Measurements from ENCODE around the gene S100A16.
"Not testable (repeated sequence)": the region's sequence is repeated elsewhere in the genome, so short reads cannot be mapped to it uniquely, and the experiment has no call there.

S100A16 gene

DNA sequence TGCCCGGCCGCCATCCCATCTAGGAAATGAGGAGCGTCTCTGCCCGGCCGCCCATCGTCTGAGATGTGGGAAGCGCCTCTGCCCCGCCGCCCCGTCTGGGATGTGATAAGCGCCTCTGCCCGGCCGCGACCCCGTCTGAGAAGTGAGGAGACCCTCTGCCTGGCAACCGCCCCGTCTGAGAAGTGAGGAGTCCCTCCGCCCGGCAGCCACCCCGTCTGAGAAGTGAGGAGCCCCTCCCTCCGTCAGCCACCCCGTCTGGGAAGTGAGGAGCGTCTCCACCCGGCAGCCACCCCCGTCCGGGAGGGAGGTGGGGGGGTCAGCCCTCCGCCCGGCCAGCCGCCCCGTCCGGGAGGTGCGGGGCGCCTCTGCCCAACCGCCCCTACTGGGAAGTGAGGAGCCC lies 30.1 kb downstream of the S100A16 start:
- DNase-seq = not testable (repeated sequence)

DNA sequence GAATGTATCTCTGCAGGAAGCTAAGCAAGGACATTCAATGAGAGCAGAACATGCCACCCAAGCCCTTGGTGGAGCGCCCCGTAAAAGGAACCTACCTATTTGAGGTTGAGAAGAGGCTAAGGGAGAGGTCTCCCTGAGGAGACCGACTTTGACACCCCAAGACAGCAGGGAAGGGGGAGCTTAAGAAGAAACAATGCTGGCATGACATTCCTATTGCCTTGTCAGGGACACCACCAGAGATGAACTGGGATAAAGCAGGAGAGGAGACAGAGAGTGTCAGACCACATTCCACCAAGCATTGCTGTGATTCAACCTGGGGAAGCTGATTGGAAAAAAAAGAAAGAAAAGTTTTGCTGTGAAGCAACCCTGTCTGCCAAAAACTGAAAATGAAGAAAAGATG lies 34.0 kb downstream of the S100A16 start:
- DNase-seq = no peak

DNA sequence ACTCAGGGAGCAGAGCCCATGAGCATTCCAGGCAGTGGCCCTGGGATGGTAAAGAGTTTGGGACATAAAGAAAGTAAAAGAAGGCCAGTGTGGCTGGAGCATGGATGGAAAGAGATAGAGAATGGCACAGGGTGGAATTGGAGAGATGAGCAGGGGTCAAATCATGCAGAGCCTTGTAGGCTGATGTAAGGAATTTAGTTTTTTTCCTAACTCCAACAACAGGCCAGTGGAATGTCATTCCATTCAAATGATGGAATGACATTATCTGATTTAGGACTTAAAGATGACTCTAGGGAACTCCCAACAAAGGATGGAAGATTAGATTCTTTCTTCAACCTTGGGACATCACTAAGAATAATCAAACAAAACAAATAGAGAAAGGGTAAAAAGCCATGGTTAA lies 34.4 kb downstream of the S100A16 start:
- DNase-seq = no peak

DNA sequence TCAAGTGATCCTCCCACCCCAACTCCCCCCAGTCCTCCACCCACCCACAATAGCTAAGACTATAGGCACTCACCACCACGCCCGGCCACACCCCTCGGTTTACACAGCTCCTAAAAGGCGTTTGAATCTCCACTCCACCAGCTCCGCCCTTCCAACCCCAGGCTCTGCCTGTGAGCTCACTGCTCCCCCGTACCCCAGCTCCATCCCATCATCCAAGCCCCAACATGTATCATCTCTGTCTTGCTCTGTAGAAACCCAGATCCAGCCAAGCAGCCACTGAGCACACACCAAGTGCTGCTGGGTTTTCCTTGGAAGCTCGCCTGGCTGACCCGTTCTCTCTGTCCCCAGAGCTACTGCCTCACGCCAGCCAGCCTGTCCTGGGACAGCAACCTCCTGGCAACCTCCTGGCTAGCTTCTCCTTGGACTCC lies 35.3 kb downstream of the S100A16 start:
- no peak for DNase-seq

DNA sequence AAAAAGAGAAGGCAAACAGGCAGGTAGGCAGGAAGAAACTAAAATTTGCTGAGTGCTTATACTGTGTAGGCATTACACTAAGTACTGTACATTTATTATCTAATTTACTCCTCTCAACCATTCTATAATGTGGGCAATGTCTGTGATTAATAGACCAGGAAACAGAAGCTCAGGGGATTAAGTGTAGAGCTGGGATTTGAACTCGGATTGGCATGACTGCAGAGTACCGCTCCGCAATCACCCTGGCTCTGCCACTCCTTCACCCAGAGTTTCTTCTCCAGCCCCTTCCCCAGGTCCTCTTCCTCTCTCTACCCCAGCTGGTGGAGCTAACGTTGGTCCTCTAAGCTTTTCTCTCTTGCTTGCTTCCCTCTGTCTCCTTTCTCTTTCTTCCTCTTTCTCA lies 35.8 kb downstream of the S100A16 start:
- DNase-seq = peak in 1 of 2 experiments; percentile 9

DNA sequence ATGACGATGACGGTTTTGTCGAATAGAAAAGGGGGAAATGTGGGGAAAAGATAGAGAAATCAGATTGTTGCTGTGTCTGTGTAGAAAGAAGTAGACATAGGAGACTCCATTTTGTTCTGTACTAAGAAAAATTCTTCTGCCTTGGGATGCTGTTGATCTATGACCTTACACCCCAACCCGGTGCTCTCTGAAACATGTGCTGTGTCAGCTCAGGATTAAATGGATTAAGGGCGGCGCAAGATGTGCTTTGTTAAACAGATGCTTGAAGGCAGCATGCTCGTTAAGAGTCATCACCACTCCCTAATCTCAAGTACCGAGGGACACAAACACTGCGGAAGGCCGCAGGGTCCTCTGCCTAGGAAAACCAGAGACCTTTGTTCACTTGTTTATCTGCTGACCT lies 37.4 kb downstream of the S100A16 start:
- peak; percentile 51 to 85 for DNase-seq

DNA sequence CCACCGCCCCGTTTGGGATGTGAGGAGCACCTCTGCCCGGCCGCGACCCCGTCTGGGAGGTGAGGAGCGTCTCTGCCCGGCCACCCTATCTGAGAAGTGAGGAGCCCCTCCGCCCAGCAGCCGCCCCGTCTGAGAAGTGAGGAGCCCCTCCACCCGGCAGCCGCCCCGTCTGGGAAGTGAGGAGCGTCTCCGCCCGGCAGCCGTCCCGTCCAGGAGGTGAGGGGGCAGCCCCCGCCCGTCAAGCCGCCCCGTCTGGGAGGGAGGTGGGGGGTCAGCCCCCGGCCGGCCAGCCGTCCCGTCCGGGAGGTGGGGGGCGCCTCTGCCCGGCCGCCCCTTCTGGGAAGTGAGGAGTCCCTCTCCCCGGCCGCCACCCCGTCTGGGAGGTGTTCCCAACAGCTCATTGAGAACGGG lies 37.9 kb downstream of the S100A16 start:
- DNase-seq = not testable (repeated sequence)

DNA sequence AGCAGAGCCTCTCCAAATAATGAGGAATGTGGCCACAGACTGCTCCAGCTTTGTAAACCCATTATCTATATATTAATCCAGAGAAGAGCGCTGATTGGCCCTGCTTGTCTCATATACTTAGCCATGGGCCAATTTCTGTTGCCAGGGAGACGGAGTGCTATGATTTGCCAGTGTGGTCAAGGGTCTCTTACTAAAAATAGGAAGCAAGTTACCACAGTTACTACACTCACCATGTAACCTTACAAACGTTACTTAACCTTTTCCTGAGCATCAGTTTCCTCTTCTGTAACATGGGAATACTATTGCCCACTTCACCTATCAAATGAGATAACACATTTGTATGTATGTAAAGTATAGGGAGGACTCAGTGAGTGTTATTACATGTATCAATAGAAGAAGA lies 39.6 kb downstream of the S100A16 start:
- peak in 1 of 2 experiments; percentile 67 for DNase-seq

DNA sequence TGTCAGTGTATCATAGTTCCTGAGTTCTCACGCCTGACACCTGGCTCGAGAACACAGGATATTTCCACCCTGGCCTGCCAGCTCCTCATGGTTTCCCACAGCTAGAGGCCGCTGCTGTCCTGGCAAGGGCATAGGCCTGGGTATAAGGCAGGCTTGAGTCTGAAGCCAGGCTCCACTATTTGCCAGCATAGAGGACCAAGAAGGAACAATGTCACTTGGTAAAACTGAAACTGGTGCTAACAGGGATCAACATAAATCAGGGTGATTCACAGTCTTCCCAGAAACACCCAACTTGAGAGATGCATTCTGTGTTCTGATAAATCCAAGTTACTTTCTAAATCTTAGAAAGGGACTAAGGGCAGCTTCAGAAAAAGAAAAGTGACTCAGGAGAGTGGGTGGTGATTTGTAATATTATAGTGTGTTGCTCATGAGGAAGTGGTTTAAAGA lies 40.3 kb downstream of the S100A16 start:
- DNase-seq = peak; percentile 59 to 81

DNA sequence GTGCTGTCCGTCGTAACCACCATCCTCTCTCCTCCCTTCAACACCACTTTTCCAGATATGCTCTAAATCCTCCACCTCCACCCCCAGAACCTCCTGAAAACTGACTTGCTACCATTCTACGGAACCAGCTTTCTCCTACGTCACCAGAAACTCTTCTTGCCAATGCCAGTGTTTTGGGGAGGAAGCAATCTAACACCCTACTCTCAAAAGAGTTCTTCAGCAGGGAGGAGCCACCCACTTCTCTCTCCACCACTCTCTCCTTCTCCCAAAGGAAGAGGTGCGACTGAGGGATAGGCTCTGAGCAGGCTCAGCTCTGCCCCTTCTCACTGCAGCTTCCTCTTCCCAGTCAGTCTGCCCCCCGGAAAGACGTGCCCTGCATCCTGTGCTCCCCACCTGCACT lies 41.2 kb downstream of the S100A16 start:
- no peak for DNase-seq

DNA sequence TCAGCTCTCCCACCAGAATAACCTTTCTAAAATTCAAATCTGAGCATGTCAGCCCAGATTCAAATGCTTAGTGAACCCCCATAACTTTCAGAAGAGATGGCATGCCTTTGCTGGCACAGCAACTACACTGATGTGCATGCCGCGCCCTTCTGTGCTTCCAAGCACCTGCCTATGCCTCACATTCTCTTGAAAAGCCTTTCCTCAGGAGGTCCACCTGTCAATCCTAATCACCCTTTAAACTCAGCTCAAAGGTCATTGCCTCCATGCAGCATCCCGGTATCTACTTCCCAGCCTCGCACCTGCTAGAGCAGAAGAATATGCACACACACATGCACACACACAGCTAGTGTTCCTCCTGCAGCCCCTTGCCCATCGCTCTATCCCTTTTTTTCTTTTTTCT lies 42.1 kb downstream of the S100A16 start:
- DNase-seq = no peak

DNA sequence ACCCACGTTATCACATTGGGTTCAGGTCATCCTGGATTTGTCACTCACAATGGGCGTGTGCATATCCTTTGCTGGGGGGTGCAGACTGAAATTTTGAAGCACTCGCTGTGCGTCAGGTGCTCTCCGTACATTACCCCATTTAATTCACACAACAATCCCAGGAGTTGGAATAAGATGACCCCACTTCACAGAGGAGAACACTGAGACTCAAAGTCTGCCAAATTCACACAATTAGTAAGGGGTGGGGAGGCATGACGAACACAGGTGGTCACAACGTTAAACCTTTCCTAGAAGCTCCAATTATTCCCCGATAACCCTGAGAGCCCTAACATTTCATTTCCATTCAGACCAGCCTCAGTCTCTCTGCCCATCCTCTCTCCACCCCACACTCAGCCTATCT lies 43.5 kb downstream of the S100A16 start:
- DNase-seq = no peak

DNA sequence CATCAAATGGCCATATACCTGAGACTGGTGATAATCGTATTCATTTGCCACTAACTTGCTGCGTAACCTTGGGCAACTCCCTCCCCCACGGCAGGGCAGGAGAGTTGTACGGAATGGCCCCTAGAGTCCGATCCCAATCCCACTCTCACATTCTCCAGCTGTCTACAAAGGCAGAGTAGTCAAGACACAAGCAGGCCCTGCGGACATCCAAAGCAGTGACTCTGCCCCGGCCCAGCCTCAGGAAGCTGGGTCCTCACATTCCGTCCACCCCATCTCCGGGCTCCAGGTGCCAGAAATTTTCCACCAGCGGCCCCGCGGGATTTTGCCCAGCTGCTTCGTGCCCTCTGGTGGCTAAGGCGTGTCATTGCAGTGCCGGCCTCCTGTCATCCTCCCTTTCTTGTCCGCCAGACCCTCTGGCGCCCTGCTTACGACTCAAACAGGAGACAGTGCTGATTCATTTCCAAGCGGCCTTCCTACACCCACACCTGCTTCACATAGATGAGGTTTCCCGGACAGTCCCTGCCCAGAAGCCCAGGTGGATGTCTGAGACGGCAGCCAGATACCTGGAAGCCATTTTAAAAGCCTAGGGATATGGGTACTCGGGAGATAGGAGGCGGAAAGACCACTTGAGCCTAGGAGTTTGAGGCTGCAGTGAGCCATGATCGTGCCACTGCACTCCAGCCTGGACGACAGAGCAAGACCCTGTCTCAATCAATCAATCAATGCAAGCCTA lies 44.4 kb downstream of the S100A16 start:
- DNase-seq = peak; percentile 69 to 84

DNA sequence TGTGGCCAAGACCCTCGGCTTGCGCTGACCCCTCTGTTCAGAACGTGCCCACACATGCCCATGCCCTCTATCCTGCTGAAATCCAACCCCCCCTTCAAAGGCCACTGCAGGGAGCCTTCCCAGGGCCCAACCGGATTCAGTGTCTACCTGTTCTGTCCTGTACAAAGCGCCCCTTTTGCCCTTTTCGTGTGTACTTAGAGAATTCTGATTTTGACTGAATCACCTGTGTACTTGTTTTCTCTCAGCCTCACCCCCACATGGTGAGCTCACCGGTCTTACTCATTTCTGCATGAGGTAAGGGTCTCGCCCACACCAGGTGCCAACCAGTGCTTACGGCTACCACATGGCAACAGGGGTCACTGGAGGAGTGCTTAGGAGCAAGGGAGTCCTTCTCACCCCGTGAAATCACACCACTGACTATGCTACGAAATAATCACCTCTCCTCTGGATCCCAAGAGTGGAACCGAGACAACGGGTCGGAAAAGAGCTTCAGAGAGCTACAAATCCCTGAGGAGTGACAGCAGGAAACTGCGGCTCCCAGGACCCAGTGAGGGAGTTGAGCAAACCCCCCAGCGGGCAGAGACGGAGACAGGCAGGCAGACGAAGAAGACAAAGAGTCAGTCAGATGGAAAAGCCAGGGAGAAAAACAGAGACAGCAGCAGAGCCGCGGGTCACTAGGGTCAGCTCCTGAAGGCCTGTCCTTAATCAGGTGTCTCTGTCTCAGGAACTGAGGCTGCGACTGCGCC lies 45.1 kb downstream of the S100A16 start:
- DNase-seq = peak; percentile 27 to 39

DNA sequence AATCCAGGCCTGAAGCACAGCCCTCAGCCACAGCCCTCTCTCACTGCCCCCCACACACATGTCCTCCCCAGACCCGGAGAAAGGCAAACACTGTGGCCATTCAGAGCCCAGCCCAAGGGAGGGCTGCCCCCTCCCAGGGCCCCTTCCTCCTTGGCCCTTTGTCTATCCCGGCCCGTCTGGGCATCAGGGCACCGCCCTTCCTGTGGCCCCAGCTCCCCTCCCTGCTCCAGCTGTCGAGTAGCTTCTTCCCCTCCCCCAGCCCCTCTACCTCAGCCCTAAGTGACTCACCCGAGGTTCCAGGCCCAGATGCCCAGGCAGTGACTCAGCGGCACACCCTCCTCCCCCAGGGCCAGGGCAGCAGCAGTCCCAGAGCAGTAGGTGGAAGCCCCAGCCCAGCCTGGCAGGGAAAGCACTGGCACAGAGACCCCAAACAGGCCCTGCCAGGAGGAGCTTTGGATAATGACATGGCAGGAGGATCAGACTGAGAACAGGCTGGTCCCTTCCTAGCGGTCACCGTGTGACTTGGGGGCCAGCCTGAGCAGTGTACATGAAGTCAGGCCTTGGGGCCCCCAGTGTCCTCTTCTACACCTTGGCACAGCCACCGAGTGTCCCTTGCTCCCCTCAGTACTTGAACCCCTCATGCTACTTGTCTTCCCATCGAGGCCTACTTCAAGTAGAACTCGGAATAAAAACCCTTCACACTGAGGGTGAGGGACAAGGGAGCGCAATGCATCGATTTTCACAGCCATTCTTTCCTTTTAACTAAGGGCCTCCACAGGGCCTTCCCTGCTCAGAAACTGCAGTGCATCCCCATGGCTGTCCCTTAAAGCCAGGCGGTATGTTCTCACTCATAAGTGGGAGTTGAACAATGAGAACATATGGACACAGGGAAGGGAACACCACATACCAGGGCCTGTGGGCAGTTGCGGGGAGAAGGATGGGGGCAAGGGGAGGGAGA lies 46.2 kb downstream of the S100A16 start:
- DNase-seq = peak; percentile 92 to 95

DNA sequence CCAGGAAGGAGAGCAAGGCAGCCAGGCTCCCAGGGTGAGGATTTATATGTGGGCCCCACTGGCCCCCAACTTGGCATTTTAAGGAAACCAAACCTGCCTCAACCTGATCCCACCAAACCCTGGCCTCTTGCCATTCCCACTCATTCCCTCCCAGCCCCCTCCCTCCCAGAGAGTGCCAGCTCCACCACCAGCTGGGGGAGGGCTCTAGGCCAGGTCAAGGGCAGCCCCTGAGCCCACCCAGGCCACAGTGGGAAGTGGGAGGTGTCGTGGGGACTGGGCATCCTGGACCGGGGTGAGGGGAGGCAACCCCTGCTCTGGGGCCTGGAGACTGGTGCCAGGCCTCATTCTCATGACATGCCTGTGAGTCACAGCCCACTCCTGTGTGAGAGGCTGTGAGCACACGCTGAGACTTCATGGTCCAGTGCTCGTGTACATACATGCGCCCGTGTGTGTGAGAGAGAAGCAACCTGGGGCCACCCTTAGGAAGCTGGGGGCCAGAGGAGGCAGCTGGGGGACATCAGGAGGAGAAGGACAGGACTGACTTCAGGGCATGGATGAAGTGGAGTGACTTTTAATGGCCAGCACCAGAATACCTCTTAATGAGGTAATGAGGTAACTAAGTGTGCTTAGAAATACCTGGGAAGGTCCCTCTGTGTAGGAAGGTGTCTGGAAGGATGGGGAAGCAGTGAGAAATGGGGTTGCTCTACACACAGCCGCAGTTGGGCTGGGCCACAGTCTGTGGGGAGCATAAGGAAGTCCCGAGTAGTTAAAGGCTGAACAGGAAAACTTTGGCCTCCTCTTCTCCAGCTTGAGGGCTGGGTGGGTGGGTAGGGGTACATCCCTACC lies 47.2 kb downstream of the S100A16 start, which contains the start of gene S100A2:
Gene S100A2 (minus strand): TSS at position 316 of the 846 bp plus-strand sequence. CDS start 1,967 bp downstream, outside the sequence.
- DNase-seq = peak; percentile 4 to 54

DNA sequence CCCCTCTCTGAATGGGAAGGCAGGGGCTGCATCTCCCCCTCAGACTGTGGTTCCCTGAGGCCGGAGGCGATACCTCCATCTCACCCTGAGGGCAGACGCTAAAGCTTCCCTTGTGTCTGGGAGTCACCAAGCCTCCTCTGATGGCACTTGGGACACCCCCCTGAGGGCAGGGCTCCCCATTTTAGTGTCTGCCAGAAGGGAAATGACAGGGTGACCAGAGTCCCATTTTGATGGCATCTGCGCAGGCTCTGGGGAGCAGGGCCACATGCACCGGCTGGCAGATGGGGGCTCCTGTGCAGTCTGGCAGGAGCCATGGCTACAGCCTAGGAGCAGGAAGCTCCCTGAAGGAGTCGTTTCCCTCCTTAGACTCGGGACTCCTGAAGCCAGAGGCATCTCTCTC lies 48.9 kb downstream of the S100A16 start:
- DNase-seq = no peak

DNA sequence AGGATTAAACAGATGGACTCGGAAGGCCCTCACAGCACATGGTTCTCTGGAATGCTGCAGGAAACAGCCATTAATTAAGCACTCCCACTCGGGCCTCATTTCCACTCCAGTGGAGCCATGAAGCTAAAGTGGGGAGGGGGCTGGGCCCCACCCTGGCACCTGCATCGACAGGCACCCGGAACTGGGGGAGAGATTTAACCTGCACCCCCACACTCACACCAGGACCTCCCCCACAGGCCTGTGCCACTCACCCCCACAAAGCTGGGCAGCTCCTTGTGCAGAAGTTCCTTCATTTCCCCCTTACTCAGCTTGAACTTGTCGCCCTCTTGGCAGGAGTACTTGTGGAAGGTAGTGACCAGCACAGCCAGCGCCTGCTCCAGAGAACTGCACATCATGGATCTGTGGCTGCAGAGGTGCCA lies 49.4 kb downstream of the S100A16 start:
- DNase-seq = peak in 1 of 2 experiments; percentile 42

DNA sequence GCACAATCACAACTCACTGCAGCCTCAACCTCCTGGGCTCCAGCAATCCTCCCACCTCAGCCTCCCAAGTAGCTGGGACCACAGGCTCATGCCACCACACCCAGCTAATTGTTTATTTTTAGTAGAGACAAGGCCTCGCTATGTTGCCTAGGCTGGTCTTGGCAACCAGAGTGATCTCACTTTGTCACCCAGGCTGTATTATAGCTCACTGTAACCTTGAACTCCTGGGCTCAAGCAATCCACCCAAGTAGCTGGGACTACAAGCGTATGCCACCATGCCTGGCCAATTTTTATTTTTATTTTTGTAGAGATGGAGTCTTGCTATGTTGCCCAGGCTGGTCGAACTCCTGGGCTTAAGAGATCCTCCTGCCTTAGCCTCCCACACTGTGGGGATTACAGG lies 50.9 kb downstream of the S100A16 start:
- not testable (repeated sequence) for DNase-seq

DNA sequence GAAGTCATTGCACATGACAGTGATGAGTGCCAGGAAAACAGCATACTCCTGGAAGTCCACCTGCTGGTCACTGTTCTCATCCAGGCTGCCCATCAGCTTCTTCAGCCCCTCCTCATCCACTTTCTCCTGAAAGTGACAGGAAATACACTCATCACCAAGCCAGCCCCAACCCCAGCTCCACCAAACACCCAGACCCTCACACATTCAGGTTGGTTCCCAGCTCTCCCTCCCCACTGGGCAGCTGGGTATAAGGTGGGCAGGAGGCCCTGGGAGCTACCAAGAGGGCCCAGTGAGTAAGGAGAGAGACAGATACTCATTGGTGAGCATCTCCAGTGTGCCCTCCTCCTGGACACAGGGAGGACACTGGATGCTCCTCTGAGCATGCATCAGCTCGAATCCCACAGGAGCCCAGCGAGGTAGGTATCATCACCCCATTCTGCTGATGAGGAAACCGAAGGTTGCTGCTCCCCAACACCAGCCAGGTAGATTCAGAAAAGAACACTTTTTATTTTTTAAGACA lies 51.4 kb downstream of the S100A16 start:
- no peak for DNase-seq

DNA sequence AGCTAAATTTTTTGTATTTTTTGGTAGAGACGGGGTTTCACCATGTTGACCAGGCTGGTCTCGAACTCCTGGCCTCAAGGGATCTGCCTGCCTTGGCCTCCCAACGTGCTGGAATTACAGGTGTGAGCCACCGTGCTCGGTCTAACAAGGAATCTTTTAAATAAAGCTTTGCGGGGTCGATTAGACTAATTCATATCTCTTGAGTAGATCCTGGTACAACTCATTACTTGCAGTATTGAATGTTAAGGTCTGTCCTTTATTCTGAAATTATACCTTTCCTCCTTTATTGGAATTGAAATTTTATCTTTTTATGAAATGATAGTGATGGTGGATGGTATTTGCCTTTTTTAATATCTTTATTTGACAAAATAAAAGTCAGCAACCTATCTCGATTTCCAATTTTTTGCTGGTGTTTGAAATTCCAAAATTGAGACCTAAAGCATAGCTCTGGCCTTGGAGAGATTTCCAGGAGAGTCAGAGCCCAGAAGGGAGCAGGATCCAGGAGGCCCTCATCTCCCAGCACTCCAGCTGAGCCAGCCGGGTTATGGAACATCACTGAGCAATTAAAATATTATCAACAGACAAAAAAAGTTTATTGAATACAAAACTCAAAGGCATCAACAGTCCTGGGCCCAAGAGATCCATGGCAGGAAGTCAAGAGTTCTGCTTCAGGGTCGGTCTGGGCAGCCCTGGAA lies 52.0 kb downstream of the S100A16 start:
- DNase-seq = no peak

All from NCI-H524 (cell line).